Stimulated activated CD4-positive, alpha-beta T cell treated with anti-CD3 and anti-CD28 coated beads, Interleukin-12 subunit alpha, Interleukin-12 subunit beta, amount 100 ng/mL, for 48 hours (primary cell): ENCODE measurements around the gene SH2D6.
A peak's percentile ranks its signal among the peaks of the same experiment; 100 is the strongest.
"Not testable (repeated sequence)": the region's sequence is repeated elsewhere in the genome, so short reads cannot be mapped to it uniquely, and the experiment has no call there.

ENCODE experiments used
- DNase-seq, 3 donors: peaks; one replicate each; pipeline ENCODE4 v3.0.0-alpha.2; 2020; ENCODE audit warnings: low read depth in 2 of 3, low spot score in 1 of 3

The SH2D6 gene

DNA sequence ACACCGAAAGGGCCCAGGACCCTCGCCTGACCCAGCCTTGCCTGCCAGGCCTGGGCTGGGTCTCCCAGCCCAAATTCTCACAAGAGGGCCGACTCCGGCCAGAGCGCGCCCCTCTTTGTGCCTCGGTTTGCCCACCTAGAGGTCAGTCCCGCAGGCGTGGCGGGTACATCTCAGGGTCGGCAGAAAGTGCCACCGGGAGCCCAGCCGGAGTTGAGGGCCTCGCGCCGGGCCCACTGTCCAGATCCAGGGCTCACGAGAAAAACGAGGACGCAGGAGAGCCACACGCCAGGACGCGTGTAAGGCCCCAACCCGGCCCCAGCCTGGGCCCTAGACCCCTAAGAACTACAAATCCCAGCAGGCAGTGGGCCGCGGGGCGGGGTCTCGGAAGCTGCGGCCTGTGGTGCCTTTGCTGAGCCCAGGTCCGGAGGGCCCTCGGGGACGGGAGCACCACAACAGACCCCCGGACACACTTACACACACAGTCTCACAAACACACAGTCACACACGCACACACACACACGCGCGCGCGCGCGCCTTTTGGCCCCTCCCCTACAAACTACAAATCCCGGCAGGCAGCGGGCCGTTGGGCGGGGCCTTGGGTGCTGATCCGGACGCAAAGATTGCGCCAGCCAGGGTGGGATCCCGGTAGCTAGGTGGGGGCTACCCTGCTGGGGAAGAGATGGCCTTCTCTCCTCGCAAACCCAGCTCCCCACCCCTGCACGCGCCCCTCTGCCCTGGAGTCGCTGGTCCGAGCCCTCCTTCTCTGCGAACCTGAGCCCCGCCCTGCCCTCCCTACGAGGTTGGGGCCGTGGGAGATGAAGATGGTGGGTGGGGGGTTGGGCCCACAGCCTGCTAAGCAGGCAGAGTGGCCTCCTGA, at the start of gene SH2D6:
SH2D6 (plus strand) TSS at position 583 of the 877 bp plus-strand sequence. CDS start 10,752 bp downstream, outside the sequence.
- peak; percentile 69 to 81 (median 78) for DNase-seq

DNA sequence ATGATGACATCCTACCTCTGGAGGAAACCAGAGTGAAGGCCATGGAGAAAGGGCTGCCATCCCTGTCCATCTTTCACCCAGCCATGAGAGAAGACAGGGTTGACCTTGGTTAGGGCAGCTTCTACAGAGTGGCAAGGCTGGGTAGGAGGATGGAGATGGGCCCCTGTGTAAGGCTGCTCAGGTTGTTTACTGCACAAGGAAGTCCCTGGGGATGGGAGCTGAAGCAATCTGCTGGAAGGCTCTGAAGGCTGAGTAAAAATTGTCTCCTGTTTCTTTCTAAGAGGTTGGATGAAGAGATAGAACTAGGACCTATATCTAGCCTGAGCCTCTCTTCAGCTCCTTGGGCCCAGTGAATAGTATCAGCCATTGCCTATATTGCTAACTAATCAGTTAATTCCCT, 49.6 kb upstream of the SH2D6 start:
- no peak for DNase-seq

DNA sequence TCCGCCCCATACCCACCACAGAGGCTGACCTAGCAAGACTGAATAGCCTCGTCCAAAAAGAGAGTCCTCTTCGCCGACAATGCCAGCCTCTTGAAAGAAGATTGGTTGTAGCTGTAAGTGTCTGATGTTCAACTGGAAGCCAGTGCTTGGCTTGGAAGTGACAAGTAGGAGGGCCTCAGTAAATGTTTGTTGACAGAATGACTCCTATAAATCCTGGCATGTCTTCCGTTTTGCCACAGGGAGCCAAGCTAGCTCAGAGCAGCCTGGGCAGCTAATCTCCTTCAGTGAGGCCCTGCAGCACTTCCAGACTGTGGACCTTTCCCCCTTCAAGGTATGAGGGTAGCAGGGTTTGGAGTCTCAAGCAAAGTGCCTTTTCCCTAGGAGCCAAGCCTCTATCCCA, 49.0 kb upstream of the SH2D6 start:
- no peak for DNase-seq

DNA sequence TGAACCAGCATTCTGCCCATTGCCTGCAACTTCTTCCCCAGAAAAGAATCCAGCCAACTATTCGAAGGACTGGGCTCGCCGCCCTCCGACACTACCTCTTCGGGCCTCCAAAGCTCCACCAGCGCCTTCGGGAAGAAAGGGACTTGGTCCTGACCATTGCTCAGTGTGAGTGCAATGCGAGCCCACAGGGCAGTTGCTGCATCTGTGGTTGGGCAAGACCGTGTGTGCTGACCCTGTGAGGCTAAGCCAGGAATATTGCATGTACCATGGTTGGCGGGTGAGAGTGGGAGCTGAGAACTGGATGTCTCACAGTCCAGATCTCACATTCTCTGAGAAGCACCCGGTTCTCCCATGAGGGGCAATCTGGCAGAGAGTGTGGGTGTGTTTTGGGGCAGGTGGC, 47.5 kb upstream of the SH2D6 start:
- DNase-seq = no peak

DNA sequence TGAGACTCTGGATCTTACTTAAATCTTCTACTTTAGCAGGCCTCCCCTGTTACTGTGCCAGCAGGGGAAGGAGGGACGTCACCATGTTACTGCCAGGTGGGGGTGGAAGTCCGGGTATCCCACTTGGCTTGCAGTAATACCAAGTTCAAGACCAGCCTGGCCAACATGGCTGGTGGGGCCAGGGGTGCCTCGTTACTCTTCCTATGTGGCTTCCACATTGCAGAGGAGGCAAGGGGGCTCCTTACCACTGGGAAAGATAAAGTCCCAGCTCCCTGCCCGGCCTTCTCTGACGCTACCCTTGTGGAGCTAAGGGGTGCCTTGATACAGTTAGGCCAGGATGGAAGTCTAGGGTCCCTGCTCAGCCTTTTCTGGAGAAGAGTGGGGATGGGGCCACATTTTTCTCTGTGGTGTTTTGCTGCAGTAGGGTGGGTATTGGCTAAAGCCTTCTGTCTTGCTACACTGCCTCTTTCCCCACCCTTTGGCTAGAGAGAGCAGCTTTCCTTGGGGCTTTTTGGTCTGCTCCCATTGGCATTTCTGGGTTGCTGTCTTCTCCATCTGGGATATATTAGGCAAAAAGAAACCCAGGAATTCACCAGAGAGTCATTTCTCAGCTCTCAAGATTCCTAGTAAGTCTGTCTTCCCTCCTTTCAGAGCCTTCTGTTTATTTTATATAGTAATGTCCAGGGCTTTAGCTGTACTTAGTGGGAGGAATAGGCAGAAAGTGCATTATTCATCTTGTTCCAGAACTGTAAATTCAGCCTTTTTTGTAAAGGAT, 42.0 kb upstream of the SH2D6 start:
- no peak for DNase-seq

DNA sequence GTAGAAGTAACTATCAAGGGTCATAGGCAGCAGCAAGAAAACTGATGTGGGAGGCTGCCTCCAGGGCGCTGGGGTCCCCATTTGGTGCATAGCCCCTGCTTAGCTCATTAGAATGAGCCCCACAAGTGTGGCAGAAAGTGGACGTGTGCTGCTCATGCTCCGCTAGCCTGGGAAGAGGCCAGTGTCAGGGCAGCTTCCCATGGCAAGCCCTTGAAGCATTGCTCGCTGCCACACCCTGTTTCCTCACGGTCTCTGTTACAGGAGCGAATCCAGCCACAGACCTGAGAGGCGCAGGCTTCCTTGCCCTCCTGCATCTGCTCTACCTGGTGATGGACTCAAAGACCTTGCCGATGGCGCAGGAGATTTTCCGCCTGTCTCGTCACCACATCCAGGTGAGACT, 41.4 kb upstream of the SH2D6 start:
- no peak for DNase-seq

DNA sequence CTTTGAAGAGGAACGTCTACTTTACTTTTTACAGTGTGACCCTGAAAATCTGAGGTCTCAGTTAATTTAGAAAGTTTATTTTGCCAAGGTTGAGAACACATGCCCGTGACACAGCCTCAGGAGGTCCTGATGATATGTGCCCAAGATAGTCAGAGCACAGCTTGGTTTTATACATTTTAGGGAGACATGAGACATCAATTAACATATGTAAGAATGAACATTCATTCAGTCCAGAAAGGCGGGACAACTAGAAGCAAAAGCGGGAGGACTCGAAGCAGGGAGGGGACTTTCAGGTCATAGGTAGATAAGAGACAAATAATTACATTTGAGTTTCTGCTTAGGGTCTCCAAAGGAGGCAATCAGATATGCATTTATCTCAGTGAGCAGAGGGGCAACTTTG, 40.3 kb upstream of the SH2D6 start:
- no peak for DNase-seq

DNA sequence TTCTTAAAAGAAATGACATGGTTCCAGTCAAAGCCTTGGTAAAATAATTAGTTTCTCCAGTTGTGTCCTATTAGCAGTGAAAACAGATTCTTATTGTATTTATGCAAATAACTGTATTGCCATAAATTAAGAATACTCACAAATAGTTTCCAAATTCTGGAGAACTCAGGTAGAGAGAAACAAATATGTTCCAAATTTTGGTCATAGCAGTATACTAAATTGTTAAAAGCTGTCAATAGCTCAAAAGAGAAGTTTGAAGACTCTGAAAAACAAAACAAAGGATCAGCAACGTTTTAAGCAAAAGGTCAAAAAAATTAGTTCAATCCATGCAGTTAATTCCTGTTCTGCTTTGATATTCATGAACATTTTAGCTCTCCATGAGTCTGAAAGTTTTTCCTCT, 38.5 kb upstream of the SH2D6 start:
- DNase-seq = no peak

DNA sequence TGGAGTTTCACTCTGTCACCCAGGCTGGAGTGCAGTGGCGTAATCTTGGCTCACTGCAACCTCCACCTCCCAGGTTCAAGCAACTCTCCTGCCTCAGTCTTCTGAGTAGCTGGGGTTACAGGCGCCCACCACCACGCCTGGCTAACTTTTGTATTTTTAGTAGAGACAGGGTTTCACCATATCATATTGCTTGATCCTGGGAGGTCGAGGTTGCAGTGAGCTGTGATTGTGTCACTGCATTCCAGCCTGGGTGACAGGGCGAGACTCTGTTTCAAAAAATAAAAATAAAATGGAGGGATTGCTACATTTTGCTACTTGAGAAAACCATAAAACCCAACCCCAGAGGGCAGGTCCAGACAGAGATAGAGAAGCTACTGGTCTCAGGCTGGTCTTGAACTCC, 35.4 kb upstream of the SH2D6 start:
- DNase-seq = not testable (repeated sequence)

DNA sequence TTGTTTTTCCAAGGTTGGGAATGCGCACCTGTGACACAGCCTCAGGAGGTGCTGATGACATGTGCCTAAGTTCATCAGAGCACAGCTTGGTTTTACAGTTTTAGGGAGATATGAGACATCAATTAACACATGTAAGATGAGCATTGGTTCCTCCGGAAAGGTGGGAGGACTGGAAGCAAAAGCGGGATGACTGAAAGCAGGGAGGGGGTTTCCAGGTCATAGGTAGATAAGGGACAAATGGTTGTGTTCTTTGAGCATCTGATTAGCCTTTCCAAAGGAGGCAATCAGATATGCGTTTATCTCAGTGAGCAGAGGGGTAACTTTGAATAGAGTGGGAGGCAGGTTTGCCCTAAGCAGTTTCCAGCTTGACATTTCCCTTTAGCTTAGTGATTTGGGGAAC, 34.7 kb upstream of the SH2D6 start:
- DNase-seq = no peak

DNA sequence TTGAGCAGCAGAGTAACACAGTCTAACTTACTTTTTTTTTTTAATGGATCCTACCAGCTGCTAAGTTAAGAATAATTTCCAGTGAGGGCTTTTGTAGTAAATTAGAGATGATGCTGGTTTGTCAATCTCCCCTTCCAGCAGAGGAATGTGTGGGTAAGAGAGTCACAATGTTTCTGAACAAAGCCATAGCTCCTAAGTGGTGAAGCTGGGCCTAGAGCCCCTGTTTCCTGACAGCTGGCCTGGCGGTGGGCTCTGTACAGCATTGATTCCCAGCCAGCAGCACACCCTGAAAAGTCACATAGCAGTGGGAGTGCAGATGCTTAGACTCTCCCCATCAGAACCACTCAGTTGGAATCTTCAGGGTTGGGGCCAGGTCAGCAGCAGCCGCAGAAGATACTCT, 32.8 kb upstream of the SH2D6 start:
- DNase-seq = no peak

DNA sequence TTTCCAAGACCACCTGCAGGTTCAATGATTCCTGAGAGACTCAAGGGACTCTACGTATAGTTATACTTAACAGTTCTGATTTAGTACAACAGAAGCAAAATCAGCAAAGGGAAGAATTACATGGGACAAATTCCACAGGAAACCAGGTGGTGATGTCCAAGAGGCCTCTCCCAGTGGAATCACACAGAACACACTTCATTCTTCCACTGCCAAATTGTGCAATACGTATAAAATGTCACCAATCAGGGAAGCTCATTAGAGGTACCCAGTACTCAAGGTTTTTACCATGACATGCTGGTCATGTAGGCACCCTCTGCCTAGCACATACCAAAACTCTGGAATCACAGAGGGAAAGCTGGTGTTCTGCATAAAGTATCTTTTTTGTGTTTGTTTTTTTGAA, 30.8 kb upstream of the SH2D6 start:
- no peak for DNase-seq

DNA sequence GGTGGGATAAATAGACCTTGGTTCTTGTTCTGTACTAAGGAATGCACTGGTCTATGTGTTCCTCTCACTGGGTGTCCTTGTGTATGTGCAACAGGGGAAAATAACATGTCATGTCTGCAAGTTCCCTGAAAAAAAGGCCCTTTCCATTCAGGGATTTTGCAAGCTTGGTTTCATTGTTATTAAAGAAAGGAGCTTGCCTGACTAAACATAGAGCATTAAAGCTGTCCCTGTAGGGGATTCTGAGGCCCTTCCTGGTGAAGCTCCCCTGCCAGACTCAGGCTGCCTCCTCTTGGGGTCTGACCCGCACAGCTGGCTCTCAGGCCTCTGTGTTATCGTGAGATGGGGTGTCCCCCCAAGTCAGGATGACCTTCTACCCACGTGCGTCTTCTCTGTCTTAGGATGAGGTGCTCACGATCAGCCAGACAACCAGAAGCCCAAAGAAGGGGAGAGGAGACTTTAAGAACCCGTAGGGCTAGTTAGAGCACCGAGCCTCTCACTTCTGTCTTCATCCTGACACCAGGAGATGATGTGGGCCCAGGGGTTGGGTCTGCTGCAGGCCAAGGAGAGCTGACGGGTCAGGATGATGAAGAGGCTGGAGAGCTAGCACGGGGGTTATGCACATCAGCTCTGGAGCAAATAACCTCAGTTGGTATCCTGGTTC, 29.5 kb upstream of the SH2D6 start:
- no peak for DNase-seq

DNA sequence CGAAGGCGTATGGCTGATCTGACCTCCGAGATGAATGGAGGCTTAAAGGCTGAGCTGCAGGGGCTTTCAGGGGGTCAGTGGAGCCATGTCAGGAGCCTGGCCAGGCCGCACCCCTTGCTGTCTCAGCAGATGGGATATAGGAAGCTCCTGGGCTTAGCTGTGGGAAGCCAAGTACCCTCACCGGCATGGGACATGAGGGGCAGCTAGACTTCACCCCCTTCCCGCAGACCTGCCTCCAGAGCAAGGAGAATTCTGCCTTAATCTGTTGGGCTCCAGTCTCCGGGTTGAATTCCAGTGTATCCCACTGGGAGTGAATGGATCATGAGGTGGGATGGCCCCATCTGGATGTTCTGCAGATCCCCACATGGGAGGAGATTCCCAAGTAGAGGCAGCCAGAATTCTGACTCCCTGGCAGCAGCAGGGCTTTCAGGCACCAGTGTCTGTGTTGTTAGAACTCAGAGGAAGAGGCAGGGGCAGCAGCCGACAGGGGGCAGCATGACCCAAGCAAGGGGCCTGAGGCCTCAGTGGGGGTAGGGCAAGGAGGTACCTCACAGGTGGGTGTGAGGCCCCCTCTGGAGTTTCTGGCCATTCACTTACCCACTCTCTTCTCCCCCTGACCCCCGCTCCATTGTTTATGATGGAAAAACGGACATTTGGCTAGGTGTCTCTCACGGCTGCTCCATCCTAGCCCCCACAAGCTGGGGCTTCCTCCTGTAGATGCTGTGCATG, 27.4 kb upstream of the SH2D6 start:
- peak; percentile 34 to 72 (median 62) for DNase-seq

DNA sequence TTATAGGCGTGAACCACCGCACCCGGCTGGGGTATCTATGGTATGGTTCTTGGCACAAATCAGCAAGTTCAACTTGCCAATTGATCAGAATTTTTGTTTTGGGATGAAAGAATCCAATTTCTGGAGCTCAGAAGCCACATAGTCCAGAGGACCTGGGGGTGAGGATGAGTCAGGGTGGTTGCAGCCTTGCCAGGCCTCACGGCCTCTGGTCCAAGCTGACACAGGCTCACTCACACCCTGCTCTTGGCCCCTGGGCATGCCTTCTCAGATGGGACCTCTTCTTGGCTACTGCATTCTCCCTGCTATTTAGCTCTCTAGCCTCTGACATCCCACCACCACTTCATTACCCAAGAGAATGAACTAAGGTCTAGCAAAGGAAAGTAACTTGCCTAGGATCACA, 24.7 kb upstream of the SH2D6 start:
- DNase-seq = no peak

DNA sequence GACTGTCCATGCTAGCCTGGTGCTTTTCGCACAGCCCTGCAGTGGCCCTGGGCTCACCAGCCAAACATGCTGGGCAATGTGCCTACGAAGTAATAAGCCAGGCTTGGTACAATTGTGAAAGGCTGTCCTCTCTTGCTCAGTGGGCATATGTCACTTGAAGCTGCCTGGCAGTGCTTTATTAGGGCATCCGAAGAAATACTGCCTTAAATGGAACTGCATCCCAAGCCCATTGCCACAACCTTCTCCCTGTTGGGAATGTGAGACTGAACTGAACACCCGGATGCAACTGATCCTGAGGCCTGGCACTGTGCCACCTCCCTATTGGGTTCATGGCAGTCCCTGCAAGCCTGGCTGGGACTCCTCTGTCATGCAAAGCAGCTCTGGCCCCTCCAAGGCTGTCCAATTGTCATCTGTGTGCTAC, 24.2 kb upstream of the SH2D6 start:
- no peak for DNase-seq

DNA sequence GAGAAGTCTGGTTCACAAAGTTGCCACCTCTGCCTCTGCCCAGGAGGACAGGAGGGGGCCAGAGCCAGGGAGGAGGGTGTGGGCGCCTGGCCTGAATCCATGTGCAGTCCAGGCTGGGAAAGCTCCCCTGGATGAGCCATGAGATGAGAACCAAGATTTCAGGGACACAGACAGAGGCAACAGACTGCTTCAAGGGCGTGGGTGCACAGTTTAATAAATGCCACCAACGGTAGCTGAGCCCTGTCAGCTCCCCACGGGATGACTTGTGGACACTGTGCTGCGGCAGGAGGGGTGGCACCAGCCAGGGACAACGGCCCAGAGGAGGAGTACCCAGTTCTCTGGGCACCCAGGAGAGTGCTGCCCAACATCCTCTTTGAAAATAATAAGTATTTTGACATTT, 23.5 kb upstream of the SH2D6 start:
- no peak for DNase-seq

DNA sequence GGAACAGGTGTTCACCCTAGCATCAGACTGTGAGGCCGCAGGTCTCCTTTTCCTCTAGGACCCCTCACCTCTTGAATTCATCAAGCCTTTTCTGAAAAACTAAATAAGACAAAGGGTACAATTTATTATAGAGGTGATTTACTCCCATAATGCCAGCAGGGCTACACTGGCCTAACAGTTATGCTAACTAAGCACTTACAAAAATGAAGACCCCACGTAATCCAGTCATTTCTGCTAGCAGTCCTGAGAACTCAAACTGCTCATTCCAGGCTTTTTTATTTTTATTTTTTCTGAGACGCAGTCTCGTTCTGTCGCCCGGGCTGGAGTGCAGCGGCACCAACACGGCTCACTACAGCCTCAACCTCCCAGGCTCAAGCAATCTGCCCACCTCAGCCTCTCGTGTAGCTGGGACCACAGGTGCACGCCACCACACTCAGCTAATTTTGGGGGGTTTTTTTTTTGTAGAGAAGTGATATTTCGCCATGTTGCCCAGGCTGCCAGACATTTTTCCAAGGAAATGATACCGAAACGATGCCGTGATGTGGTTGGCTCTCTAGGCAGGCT, 22.5 kb upstream of the SH2D6 start:
- DNase-seq = no peak

DNA sequence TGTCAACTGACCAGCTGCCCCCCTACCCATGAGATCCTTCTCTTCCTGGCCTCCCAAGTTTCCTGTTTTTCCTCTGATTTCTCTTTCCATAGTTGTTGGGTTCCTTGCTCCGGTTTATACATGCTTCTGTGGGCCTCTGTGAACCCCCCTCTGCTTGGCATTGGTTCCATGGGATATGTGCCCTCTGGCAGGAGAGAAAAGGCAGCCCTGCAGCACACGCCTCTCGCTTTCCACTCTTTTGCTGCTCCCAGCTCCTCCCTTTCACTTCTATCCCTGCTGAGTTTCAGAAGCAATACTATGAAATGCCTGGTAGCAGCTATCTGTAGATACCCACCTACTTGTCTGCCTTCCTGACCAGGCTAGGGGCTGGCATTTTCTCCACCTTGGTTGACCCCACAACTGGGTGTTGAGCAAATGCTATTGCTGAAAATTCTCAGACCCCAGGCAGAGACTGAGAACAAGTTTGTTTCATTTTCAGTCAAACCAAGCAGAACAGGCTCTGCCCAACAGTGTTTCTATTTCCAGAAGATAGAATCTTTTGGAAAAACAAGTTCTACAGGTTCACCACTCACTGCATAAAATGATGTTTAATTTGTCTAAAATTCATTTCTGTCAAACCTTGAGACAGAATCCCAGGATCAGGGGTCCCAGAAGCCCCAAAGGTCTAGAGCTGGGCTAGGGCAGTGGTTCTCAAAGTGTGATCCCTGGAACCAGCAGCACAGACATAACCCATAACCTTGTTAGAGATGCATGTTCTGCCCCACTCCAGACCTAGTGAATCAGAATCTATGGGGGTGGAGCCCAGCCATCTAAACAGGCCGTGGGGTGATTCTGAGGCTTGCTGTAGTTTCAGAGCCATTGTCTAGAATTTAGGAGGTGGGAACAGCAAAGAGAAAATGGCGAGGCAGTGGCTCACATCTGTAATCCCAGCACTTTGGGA, 21.7 kb upstream of the SH2D6 start:
- DNase-seq = no peak

DNA sequence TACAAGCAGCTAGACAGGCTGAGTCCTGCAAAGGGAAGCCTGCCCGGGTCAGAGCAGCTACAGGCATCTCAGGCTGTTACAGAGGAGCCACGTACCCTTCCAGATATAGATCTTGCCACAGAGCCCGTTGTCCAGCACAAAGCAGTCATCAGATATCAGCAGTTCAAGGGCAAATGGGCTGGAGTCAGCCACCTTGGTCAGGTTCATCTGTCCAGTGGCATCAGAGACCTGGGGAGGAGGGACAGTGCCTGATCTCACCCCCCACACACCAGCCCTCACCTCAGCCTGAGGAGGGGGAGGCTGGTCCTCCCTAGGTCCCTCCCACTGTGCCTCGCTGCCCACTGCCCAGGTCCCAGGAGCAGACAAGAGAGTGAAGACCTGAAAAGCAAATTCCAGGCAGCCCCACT, 20.6 kb upstream of the SH2D6 start:
- DNase-seq = no peak
